AG09309 (cell line): Measurements from ENCODE around the gene PROS1.
"Not testable (repeated sequence)": the region's sequence is repeated elsewhere in the genome, so short reads cannot be mapped to it uniquely, and the experiment has no call there.

Experiments used
- DNase-seq: peaks from one replicate; pipeline ENCODE4 v3.0.0-alpha.2; 2010; ENCODE audit warnings: low read depth
- H3K4me3 ChIP-seq: 2 replicates; pipeline ENCODE4 v1.5.1; 2011; ENCODE audit warnings: mild to moderate bottlenecking, low read depth, low read length, moderate library complexity; ENCODE audit not compliant: control insufficient read depth
- TF ChIP-seq, protein P1 (sequence below): IDR thresholded peaks from 2 replicates; pipeline ENCODE4 v1.5.1; 2011; ENCODE audit warnings: mild to moderate bottlenecking, low read depth, low read length, inconsistent platforms; ENCODE audit not compliant: insufficient read depth, control insufficient read depth; ENCODE audit errors: missing control alignments

Gene PROS1

DNA sequence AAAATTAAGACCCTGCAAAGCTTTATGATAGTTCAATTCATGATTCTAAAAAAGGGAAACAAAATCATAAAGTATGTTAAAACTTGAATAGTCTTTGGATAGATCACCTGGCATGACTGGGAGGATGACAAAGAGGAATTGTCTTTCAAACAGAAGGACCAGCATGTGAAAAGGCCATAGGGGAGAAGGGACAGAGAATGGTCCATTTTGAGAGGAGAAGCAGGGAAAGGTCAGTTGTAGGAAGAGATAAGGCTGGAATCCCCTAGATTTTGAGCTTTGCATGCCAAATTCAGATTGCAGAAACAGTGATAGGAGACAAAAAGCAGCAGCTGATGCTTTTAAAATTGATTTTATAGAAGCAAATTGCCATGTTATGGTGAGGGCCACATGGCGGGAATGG is 12.7 kb downstream of the PROS1 start:
- no peak overlapping the region for H3K4me3 ChIP-seq
- no peak for DNase-seq

DNA sequence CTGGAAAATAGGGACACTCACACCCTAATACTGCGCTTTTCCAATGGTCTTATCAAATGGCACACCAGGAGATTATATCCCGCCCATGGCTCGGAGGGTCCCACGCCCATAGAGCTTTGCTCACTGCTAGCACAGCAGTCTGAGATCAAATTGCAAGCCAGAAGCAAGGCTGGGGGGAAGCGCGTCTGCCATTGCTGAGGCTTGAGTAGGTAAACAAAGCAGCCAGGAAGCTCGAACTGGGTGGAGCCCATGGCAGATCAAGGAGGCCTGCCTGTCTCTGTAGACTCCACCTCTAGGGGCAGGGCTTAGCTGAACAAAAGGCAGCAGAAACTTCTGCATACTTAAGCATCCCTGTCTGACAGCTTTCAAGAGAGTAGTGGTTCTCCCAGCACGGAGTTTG is 23.7 kb downstream of the PROS1 start:
- DNase-seq, H3K4me3 ChIP-seq: not testable (repeated sequence)

More for the DNA sequence above, 12.7 kb downstream of the PROS1 start:
- TF ChIP-seq, protein P1, sequence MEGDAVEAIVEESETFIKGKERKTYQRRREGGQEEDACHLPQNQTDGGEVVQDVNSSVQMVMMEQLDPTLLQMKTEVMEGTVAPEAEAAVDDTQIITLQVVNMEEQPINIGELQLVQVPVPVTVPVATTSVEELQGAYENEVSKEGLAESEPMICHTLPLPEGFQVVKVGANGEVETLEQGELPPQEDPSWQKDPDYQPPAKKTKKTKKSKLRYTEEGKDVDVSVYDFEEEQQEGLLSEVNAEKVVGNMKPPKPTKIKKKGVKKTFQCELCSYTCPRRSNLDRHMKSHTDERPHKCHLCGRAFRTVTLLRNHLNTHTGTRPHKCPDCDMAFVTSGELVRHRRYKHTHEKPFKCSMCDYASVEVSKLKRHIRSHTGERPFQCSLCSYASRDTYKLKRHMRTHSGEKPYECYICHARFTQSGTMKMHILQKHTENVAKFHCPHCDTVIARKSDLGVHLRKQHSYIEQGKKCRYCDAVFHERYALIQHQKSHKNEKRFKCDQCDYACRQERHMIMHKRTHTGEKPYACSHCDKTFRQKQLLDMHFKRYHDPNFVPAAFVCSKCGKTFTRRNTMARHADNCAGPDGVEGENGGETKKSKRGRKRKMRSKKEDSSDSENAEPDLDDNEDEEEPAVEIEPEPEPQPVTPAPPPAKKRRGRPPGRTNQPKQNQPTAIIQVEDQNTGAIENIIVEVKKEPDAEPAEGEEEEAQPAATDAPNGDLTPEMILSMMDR, result no peak

DNA sequence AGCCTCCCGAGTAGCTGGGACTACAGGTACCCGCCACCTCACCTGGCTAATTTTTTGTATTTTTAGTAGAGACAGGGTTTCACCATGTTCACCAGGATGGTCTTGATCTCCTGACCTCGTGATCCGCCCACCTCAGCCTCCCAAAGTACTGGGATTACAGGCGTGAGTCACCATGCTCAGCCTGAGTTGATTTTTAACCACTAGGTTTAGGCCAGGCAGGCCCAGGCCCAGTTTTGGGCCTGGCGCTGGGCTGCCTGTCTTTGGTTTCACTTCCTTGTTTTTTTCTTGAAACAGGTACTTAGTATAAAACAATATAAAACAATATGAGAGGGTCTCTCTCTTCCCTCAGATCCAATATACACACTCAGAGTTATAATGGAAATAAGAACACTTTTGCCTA is 36.2 kb downstream of the PROS1 start:
- H3K4me3 ChIP-seq, DNase-seq: not testable (repeated sequence)

DNA sequence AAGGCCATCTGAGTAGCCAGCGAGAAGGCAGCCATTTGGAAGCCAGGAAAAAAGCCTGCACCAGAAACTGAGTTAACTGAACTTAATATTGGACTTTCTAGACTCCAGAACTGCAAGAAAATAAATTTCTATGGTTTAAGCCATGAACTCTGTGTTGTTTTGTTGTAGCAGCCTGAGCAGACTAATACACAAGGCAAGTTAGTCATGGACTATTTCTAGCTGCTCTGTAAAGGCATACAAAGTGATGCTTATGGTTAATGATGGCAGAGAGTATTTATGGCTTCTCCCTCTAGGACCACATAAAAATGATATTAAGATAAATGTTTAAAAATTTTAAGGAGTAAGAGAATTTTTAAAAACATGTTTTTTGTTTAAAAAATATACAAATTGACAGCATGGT is 37.1 kb downstream of the PROS1 start:
- no peak overlapping the region for H3K4me3 ChIP-seq
- no peak for DNase-seq
- TF ChIP-seq, protein P1, result no peak

DNA sequence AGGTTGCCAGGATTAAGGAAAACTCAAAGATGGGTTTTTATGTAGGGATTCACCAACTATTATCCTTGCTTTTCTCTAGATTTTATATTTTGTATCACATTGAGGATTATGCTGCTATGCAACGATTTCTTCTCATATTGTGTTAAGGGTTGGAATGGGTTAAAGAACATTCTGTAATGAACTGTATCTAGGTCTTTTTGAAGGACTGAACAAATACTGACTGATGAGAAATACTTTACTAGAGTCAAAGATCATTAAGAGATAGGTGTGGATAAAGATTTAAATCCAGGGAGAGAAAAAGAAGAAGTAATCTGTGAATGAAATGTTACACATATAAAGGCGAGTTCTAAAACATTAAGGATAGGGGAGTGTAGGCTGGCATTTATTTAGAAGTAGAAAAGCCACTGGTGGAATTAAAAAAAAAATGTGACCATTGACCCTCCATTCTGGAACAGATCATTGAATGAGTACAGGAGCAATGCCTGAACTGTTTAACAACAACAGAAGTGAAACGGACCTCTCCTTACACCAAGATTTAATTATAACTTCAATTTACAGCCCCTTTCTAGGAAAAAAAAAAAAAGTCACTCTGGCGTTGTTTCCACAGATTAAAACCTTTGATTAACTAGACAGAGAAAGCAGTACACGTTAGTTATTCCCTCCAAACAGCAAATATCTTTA is 39.2 kb downstream of the PROS1 start:
- no peak overlapping the region for H3K4me3 ChIP-seq
- no peak for DNase-seq
- TF ChIP-seq, protein P1, result no peak

DNA sequence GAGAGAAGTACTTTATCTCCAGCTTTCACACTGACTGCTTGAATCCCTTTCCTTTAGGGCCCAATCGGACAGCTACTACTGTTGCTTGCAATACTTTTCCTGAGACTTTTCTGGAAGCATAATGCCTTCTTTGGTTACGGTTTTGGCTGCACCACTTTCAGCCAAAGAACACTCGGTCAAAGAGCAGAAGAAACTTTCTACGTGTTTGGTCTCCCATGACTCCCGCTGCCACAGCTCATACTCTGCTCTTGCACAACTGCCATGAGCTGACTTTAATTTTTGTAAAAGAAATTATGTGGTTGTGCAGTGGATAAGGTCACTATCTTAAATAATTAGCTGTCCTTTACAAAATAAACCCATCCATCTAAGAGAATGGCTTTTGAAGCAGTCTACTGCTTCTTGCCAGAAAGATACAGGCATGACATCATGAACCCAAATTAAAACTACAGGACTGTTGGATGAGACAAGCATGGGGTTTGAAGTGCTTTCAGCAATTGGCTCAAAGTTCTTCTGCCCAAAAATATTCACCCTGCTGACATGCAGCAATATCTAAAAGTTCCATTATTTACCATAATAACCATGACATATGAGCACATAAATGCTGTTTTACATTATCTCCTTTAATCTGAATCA is 42.0 kb downstream of the PROS1 start:
- no peak for DNase-seq
- H3K4me3 ChIP-seq, result no peak overlapping the region
- TF ChIP-seq, protein P1, result no peak

DNA sequence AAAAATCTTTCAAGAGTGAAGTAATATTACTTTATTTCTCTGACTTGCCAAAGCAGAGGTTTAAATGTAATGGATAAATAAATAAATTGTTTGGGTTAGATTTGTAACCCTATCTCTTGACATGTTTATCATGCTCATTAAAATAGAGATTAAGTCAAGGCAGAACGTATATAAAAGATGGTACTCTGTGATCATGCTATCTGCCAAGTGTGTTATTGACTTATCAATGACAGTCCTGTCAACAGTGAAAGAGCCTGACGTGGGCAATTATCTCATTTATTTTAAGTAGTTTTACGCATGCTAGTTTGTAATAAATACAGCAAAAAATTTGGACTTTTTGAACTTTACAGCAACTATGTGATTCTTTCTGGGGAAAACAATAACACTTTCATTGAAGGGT is 43.7 kb downstream of the PROS1 start:
- TF ChIP-seq, protein P1, result no peak
- no peak overlapping the region for H3K4me3 ChIP-seq
- no peak for DNase-seq
